Measurements from ENCODE around the gene HSPA8.

HSPA8 gene

GRCh38 chr11:123011510-123011909 is 50.4 kb downstream of the HSPA8 start:
- H3K27me3 ChIP-seq (ENCODE audit: control insufficient read depth in 1 of 2, insufficient read depth in 2 of 2, low read length in 2 of 2): no peaks in the 10 kb centered on the region
- no peaks in the 10 kb centered on the region for H3K36me3 ChIP-seq (ENCODE audit: control insufficient read depth in 2 of 2, insufficient read depth in 2 of 2, low read length in 2 of 2)
- H3K9ac ChIP-seq (ENCODE audit: low read length in 2 of 2): no peak overlapping the region
- no peaks in the 10 kb centered on the region for H3K4me1 ChIP-seq (ENCODE audit: control insufficient read depth, insufficient read depth, low read length)
- no peak overlapping the region for H3K27ac ChIP-seq (ENCODE audit: low read length)
- no peak overlapping the region for H3K4me3 ChIP-seq (ENCODE audit: low read length in 2 of 2)
- no peaks in the 10 kb centered on the region for H3K9me3 ChIP-seq (ENCODE audit: control insufficient read depth in 2 of 2, low read length in 2 of 2)

Measured in stomach smooth muscle (tissue), 2 donors.